Ectodermal cell (in vitro differentiated cells): ENCODE results near the gene TVP23A.
A peak's percentile ranks its signal among the peaks of the same experiment; 100 is the strongest.

ENCODE experiments used
- H3K27ac ChIP-seq: 2 replicates; pipeline ENCODE4 v1.7.0; 2013; ENCODE audit warnings: mild to moderate bottlenecking, low read depth, low read length; ENCODE audit not compliant: insufficient read depth, poor library complexity, severe bottlenecking
- H3K27me3 ChIP-seq: 2 replicates; pipeline ENCODE4 v1.7.0; 2013; ENCODE audit warnings: mild to moderate bottlenecking, low read length; ENCODE audit not compliant: insufficient read depth, control insufficient read depth, poor library complexity, severe bottlenecking
- H3K36me3 ChIP-seq: one replicate; pipeline ENCODE4 v1.7.0; 2013; ENCODE audit warnings: low read length; ENCODE audit not compliant: control insufficient read depth, insufficient read depth
- H3K4me1 ChIP-seq: one replicate; pipeline ENCODE4 v1.7.0; 2013; ENCODE audit warnings: low read length; ENCODE audit not compliant: control insufficient read depth, insufficient read depth
- H3K4me3 ChIP-seq: 2 replicates; pipeline ENCODE4 v1.7.0; 2013; ENCODE audit warnings: low read depth, low read length, control low read depth; ENCODE audit not compliant: insufficient read depth
- H3K9me3 ChIP-seq: 2 replicates; pipeline ENCODE4 v1.7.0; 2013; ENCODE audit warnings: mild to moderate bottlenecking, low read length, moderate library complexity; ENCODE audit not compliant: control insufficient read depth
- WGBS, 2 experiments: methylation state at CpG; one replicate each; pipeline ENCODE4 v1.1.7; 2013; ENCODE audit warnings: missing lambda C conversion rate in 2 of 2; 5-methylcytosine and 5-hydroxymethylcytosine counted together

The TVP23A gene

DNA sequence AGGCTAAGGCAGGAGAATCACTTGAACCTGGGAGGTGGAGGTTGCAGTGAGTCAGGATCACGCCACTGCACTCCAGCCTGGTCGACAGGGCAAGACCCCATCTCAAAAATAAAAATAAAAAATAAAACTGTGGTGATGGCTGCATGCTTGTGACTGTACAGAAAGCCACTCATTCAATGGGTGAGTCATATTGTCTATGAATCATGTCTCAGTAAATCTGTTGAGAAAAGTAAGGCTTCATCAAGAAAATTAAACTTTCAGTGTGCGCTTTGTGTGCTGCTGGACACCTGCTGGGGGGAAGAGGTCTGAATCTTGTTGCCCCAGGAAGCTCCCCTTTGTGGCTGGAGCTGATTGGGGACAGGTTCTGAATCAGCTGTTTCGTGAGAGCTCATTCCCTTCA is 63.7 kb downstream of the TVP23A start:
- no peak overlapping the region for H3K4me3 ChIP-seq
- H3K9me3 ChIP-seq, result no peaks in the 10 kb centered on the region
- no peaks in the 10 kb centered on the region for H3K27me3 ChIP-seq
- H3K27ac ChIP-seq, result no peak overlapping the region
- H3K36me3 ChIP-seq, result peaks cover 21% of the 10 kb centered on the region
- no peaks in the 10 kb centered on the region for H3K4me1 ChIP-seq
- WGBS, 2 experiments, result 82 to 90% methylated on average over 4 of the region's 4 CpGs

- H3K4me3 ChIP-seq, result no peak overlapping the region
- peaks cover 12% of the 10 kb centered on the region for H3K36me3 ChIP-seq
- no peaks in the 10 kb centered on the region for H3K27me3 ChIP-seq
- WGBS, 2 experiments, result 95% methylated on average over 5 to 6 of the region's 7 CpGs
- H3K9me3 ChIP-seq, result no peaks in the 10 kb centered on the region
- no peaks in the 10 kb centered on the region for H3K4me1 ChIP-seq
- no peak overlapping the region for H3K27ac ChIP-seq
Observed at GRCh38 chr16:10753670-10754069, 64.9 kb downstream of the TVP23A start.

DNA sequence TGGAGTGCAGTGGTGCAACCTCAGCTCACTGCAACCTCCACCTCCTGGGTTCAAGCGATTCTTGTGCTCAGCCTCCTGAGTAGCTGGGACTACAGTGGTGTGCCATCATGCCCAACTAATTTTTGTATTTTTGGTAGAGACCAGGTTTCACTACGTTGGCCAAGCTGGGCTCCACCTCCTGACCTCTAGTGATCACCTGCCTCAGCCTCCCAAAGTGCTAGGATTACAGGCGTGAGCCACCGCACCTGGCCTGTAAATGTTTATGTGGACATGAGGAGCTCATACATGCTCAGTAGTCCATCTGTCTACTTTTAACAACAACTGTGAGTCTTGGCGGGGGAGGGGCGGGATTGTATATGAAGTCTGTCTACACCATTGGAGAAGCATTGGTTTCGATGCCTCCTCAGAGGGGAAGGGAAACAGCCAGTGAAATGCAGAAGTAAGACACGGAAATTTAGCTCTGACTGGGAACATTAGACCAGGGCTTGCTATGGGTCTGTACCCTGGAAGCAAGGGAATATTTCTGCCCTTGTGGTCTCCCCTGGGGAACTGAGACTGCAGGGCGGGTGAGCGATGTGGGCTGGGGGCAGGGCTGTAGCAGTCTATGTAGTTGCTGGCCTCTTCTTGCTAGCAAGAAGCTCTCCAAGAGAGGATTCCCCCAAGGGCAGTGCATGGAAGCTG is 65.6 kb downstream of the TVP23A start:
- Histone ChIP-seq H3K27ac (no peak overlapping the region), H3K36me3 (peaks cover 6% of the 10 kb centered on the region)
- 94 to 95% methylated on average over 10 of the region's 10 CpGs for WGBS, 2 experiments

GRCh38 chr16:10751291-10751697 is 67.3 kb downstream of the TVP23A start:
- no peaks in the 10 kb centered on the region for H3K36me3 ChIP-seq
- 91 to 93% methylated on average over 13 of the region's 13 CpGs for WGBS, 2 experiments
- no peak overlapping the region for H3K4me3 ChIP-seq
- no peaks in the 10 kb centered on the region for H3K4me1 ChIP-seq
- no peaks in the 10 kb centered on the region for H3K9me3 ChIP-seq
- H3K27ac ChIP-seq, result no peak overlapping the region
- no peaks in the 10 kb centered on the region for H3K27me3 ChIP-seq

More for the DNA sequence above, 65.6 kb downstream of the TVP23A start:
- Histone ChIP-seq H3K4me1 (no peaks in the 10 kb centered on the region), H3K27me3 (no peaks in the 10 kb centered on the region), H3K4me3 (no peak overlapping the region), H3K9me3 (no peaks in the 10 kb centered on the region)

GRCh38 chr16:10750793-10751192 is 67.8 kb downstream of the TVP23A start:
- H3K36me3 ChIP-seq, result no peaks in the 10 kb centered on the region
- H3K9me3 ChIP-seq, result no peaks in the 10 kb centered on the region
- H3K4me3 ChIP-seq, result no peak overlapping the region
- H3K27me3 ChIP-seq, result no peaks in the 10 kb centered on the region
- H3K4me1 ChIP-seq, result no peaks in the 10 kb centered on the region
- 96 to 97% methylated on average over 10 to 11 of the region's 11 CpGs for WGBS, 2 experiments
- no peak overlapping the region for H3K27ac ChIP-seq

GRCh38 chr16:10745841-10746240 is 72.8 kb downstream of the TVP23A start:
- H3K4me1 ChIP-seq, result no peaks in the 10 kb centered on the region
- 96 to 97% methylated on average over 2 of the region's 2 CpGs for WGBS, 2 experiments
- H3K27ac ChIP-seq, result no peak overlapping the region
- H3K36me3 ChIP-seq, result no peaks in the 10 kb centered on the region
- H3K27me3 ChIP-seq, result no peaks in the 10 kb centered on the region
- H3K9me3 ChIP-seq, result no peaks in the 10 kb centered on the region
- H3K4me3 ChIP-seq, result no peak overlapping the region

- Histone ChIP-seq H3K27me3 (no peaks in the 10 kb centered on the region), H3K4me1 (no peaks in the 10 kb centered on the region), H3K4me3 (peak overlapping the region; percentile 39), H3K36me3 (no peaks in the 10 kb centered on the region), H3K9me3 (no peaks in the 10 kb centered on the region), H3K27ac (no peak overlapping the region)
- 41 to 44% methylated on average over 17 of the region's 17 CpGs for WGBS, 2 experiments
Observed at GRCh38 chr16:10744370-10745030, 74.1 kb downstream of the TVP23A start.

DNA sequence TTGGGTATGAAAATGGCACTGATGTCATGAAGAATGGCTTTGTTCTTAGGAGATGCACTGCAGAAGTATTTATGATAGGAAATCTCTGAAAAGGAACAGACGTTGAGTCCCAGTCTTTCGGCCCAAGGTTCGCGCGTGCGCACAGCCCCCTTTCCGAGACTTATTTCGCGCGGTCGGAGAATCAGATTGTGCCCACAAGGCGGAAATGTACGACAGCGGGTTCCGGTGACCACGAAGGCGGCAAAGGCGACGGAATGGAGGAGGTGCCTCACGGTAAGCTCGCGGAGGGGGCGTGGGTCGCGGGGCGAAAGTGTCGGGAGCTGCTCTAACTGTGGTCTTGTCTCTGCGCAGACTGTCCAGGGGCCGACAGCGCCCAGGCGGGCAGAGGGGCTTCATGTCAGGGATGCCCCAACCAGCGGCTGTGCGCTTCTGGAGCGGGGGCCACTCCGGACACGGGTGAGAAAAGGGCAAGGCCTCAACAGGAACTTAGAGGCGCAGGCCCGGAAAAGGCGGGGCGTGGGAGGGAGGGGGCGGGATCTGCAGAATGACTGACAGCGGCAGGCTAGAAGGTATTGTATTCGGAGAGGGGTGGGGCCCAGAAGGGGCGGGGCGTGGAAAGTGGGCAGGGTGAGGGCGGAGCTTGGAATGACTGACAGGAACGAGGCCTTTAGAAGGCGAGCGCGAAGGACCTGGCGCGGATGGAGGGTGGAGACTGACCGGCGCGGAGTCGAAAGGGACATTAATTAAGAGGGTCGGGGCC is 74.8 kb downstream of the TVP23A start, which contains the start of gene NUBP1:
Gene NUBP1 (plus strand): TSS at position 233 of the 760 bp plus-strand sequence. CDS start 22 bp downstream, at position 255.
- Histone ChIP-seq H3K4me1 (no peaks in the 10 kb centered on the region), H3K9me3 (no peaks in the 10 kb centered on the region), H3K27ac (peak within 1 kb of the TSS; percentile 89), H3K27me3 (no peaks in the 10 kb centered on the region), H3K4me3 (peak within 1 kb of the TSS; percentile 68), H3K36me3 (no peaks in the 10 kb centered on the region)
- 1% methylated on average over 57 of the region's 57 CpGs for WGBS, 2 experiments

DNA sequence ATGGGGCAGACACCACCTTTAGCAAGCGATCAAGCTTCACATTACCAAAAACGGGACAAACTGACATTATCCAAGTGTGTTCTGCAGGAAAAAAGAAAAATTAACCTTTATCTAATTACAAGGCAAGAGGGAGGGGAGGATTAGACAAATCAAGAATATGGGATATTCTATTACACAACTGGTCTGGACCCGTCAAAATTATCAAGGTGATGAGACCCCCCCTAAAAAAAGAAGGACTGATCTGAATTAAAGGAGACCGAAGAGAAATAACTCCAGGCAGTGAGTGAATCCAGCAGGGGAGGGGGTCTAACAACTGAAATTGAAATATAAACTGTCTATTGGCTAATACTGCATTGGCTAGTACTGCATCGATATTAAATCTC is 75.4 kb downstream of the TVP23A start:
- WGBS, 2 experiments, result 56 to 60% methylated on average over 4 to 5 of the region's 5 CpGs
- no peaks in the 10 kb centered on the region for H3K9me3 ChIP-seq
- H3K36me3 ChIP-seq, result no peaks in the 10 kb centered on the region
- peak overlapping the region; percentile 68 for H3K4me3 ChIP-seq
- H3K27me3 ChIP-seq, result no peaks in the 10 kb centered on the region
- H3K27ac ChIP-seq, result no peak overlapping the region
- H3K4me1 ChIP-seq, result no peaks in the 10 kb centered on the region

DNA sequence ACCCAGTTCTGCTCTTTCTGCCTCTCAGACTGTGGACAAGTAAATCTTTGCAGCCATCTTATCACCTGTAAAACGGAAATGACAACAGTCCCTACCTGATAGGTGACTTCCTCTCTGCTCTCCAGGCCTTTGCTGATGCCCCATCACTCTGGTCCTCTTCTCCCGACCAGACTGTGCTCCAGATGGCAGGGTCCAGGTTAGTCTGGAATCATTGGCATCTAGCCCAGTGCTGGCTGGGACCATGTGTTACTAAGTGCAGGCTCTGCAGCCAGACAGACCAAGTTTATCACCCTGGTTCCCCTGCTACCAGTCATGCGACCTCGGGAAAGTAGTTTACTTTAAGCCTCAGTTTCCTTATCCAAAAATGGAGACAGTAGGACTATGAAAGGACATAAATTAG is 76.8 kb downstream of the TVP23A start:
- no peaks in the 10 kb centered on the region for H3K4me1 ChIP-seq
- H3K9me3 ChIP-seq, result no peaks in the 10 kb centered on the region
- WGBS, 2 experiments, result 92 to 96% methylated on average over 4 of the region's 4 CpGs
- H3K4me3 ChIP-seq, result no peak overlapping the region
- no peaks in the 10 kb centered on the region for H3K27me3 ChIP-seq
- no peaks in the 10 kb centered on the region for H3K36me3 ChIP-seq
- H3K27ac ChIP-seq, result no peak overlapping the region
